Measurements from ENCODE around the gene XIRP1.

GRCh38 chr3:39192490-39193092 lies at the start of gene XIRP1:
- TF ChIP-seq POLR2A (IDR thresholded peaks at IDR 0.05), result no peak
- TF ChIP-seq CTCF (IDR thresholded peaks at IDR 0.05), result no peak
- TF ChIP-seq POLR2AphosphoS5 (IDR thresholded peaks at IDR 0.05), result no peak

Data from gastroesophageal sphincter (tissue), 3 donors.